Uterus (tissue), 4 donors: ENCODE data around the gene MYG1. TPM values are rescaled to one million over a fixed set of nuclear protein-coding genes. Genes with fewer than 3 reads are reported as not detected.

ENCODE experiments used
- DNase-seq, 2 donors: peaks; one replicate each; pipeline ENCODE4 v3.0.0-alpha.2; 2019 to 2020
- H3K27ac ChIP-seq, 2 donors: fragments of 200-600 bp; sonication (generic); 1 replicate in 1 of 2; 2 replicates in 1 of 2; pipeline ENCODE4 v1.5.1; 2016 to 2018
- H3K27me3 ChIP-seq, 2 donors: fragments of 200-600 bp; sonication (generic); one replicate each; pipeline ENCODE4 v1.5.1; 2018 to 2019; ENCODE audit warnings: control low read depth in 1 of 2
- H3K36me3 ChIP-seq, 2 donors: fragments of 200-600 bp; sonication (generic); one replicate each; pipeline ENCODE4 v1.5.1; 2019; ENCODE audit warnings: control low read depth in 1 of 2
- H3K4me1 ChIP-seq, 2 donors: fragments of 200-600 bp; sonication (generic); one replicate each; pipeline ENCODE4 v1.5.1; 2018 to 2019; ENCODE audit warnings: control low read depth in 1 of 2
- H3K4me3 ChIP-seq, 2 donors: fragments of 200-600 bp; sonication (generic); 1 replicate in 1 of 2; 2 replicates in 1 of 2; pipeline ENCODE4 v1.5.1; 2018 to 2019; ENCODE audit warnings: mild to moderate bottlenecking in 1 of 2
- H3K9me3 ChIP-seq, 2 donors: fragments of 200-600 bp; sonication (generic); one replicate each; pipeline ENCODE4 v1.5.1; 2019; ENCODE audit warnings: control low read depth in 1 of 2
- POLR2A ChIP-seq, 2 donors: fragments of 450-650 bp; IDR thresholded peaks; one replicate each; pipeline ENCODE4 v1.6.1; 2016; ENCODE audit warnings: antibody characterized with exemption in 2 of 2, mild to moderate bottlenecking in 1 of 2, moderate library complexity in 1 of 2
- intact Hi-C: fragments of 100-400 bp; cut with DNase I; formaldehyde crosslinking; loops from one replicate; pipeline ENCODE4 v1.15.1; 2023; ENCODE audit warnings: low total_unique reads
- total RNA-seq, 4 donors: library from RNA; depleted of rRNA in 3 of 4; stranded (reverse); fragments of >200 nt in 3 of 4; gene quantifications; one replicate each; pipeline versions ENCODE4 v1.1.0 to v1.2.4, GENCODE V29; 2014 to 2023
- TF ChIP-seq, protein P1 (sequence below), 4 experiments: fragments of 200-600 bp in 2 of 4; fragments of 450-650 bp in 2 of 4; sonication (generic) in 2 of 4; IDR thresholded peaks; one replicate each; pipeline ENCODE4 v1.5.1; 2016 to 2019; ENCODE audit warnings: antibody characterized with exemption in 4 of 4, mild to moderate bottlenecking in 2 of 4, moderate library complexity in 1 of 4
- donor health status: DM: yes; HTN: yes; CAD: no.

MYG1 gene
- total RNA-seq, 4 donors from 2014 or later: 10.2 to 59.3 (median 33.9) TPM

DNA sequence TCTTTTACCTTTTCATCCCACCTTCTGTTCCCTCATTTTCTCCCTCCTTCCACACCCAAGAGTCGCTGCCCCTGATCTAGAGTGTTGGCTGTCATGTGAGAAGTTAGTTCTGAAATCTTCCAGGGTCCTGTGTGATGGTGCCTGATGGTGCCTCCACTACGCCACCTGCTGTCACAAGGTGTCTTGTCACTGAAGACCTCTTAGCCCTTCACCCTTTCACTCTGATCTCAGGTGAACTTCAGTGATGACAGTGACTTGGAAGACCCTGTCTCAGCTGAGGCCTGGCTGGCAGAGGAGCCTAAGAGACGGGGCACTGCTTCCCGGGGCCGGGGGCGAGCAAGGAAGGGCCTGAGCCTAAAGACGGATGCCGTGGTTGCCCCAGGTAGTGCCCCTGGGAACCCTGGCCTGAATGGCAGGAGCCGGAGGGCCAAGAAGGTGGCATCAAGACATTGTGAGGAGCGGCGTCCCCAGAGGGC lies 11.7 kb upstream of the MYG1 start:
- intact Hi-C loops: loop anchor here (10.0 kb wide), 1 partner anchor 73 kb away; no protein-coding TSS in a partner anchor
- TF ChIP-seq, protein P1, sequence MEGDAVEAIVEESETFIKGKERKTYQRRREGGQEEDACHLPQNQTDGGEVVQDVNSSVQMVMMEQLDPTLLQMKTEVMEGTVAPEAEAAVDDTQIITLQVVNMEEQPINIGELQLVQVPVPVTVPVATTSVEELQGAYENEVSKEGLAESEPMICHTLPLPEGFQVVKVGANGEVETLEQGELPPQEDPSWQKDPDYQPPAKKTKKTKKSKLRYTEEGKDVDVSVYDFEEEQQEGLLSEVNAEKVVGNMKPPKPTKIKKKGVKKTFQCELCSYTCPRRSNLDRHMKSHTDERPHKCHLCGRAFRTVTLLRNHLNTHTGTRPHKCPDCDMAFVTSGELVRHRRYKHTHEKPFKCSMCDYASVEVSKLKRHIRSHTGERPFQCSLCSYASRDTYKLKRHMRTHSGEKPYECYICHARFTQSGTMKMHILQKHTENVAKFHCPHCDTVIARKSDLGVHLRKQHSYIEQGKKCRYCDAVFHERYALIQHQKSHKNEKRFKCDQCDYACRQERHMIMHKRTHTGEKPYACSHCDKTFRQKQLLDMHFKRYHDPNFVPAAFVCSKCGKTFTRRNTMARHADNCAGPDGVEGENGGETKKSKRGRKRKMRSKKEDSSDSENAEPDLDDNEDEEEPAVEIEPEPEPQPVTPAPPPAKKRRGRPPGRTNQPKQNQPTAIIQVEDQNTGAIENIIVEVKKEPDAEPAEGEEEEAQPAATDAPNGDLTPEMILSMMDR (IDR thresholded peaks at IDR 0.05): peak; percentile 59 to 84 (median 74)
- TF ChIP-seq POLR2A (IDR thresholded peaks at IDR 0.05): no peak
- H3K27ac ChIP-seq: no peak overlapping the region

DNA sequence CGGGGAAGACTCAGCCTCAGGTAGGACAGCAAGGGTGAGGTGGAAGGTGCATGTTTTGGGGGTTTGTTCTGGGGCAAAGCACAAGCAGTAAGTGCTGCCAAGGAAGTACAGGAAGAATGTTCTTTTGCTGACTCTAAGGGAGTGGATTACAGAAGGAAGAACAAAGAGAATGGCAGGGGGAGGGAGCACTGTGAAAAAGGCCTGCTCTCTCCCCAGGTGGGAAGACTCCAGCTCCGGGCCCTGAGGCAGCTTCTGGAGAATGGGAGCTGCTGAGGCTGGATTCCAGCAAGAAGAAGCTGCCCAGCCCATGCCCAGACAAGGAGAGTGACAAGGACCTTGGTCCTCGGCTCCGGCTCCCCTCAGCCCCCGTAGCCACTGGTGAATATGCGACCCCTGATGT lies 11.2 kb upstream of the MYG1 start:
- intact Hi-C loops: loop anchor here (10.0 kb wide), 1 partner anchor 74 kb away; no protein-coding TSS in a partner anchor
- no peak for DNase-seq
- H3K27ac ChIP-seq: no peak overlapping the region
- H3K36me3 ChIP-seq: no peaks in the 10 kb centered on the region
- H3K9me3 ChIP-seq: no peaks in the 10 kb centered on the region
- H3K4me1 ChIP-seq: no peaks in the 10 kb centered on the region
- no peak overlapping the region for H3K4me3 ChIP-seq
- no peak for TF ChIP-seq POLR2A (IDR thresholded peaks at IDR 0.05)
- TF ChIP-seq, protein P1 (IDR thresholded peaks at IDR 0.05): no peak
- no peaks in the 10 kb centered on the region for H3K27me3 ChIP-seq

More for the DNA sequence above, 11.7 kb upstream of the MYG1 start:
- no peaks in the 10 kb centered on the region for H3K9me3 ChIP-seq
- no peaks in the 10 kb centered on the region for H3K36me3 ChIP-seq
- DNase-seq: peak; percentile 64 to 72
- no peak overlapping the region for H3K4me3 ChIP-seq
- no peaks in the 10 kb centered on the region for H3K27me3 ChIP-seq
- H3K4me1 ChIP-seq: no peaks in the 10 kb centered on the region

DNA sequence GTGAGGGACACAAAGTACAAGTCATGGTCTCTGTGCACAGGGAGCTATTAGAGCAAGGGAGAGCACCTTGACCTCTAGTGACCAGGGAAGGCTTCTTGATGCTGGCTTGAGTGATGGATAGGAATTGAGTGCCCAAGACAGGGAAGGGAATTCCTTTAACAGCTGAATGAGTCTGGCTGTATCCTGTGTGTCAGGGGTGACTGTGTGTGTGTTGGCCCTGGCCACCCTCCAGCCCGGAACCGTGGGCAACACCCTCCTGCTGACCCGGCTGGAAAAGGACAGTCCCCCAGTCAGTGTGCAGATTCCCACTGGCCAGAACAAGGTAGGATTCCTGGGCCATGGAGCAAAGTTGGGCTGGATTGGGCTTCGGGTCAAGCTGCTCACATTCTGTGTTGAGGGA lies 9.6 kb upstream of the MYG1 start:
- TF ChIP-seq, protein P1 (IDR thresholded peaks at IDR 0.05): no peak
- TF ChIP-seq POLR2A (IDR thresholded peaks at IDR 0.05): no peak
- Histone ChIP-seq H3K27ac (no peak overlapping the region), H3K27me3 (no peaks in the 10 kb centered on the region), H3K9me3 (no peaks in the 10 kb centered on the region), H3K36me3 (no peaks in the 10 kb centered on the region), H3K4me3 (no peak overlapping the region), H3K4me1 (no peaks in the 10 kb centered on the region)
- DNase-seq: no peak
- intact Hi-C loops: loop anchor here (10.0 kb wide), 1 partner anchor 75 kb away; no protein-coding TSS in a partner anchor

DNA sequence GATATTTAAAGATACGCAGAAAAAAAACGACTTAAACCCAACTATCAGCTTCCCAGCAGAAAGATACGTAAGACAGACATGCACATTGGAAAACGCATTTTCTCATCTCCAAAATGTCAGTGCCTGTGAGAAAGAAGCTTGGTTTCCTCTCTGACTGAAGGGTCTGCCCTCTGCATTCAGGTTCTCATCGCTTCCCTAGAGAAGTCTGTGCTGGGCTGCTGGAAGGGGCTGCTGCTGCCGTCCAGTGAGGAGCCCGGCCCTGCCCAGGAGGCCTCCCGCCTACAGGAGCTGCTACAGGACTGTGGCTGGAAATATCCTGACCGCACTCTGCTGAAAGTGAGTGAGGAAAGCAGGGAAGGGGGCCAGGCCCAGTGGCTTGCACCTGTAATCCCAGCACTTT lies 8.8 kb upstream of the MYG1 start:
- no peaks in the 10 kb centered on the region for H3K27me3 ChIP-seq
- no peaks in the 10 kb centered on the region for H3K36me3 ChIP-seq
- no peak for DNase-seq
- no peak overlapping the region for H3K27ac ChIP-seq
- no peak overlapping the region for H3K4me3 ChIP-seq
- no peaks in the 10 kb centered on the region for H3K9me3 ChIP-seq
- TF ChIP-seq, protein P1 (IDR thresholded peaks at IDR 0.05): no peak
- TF ChIP-seq POLR2A (IDR thresholded peaks at IDR 0.05): no peak
- H3K4me1 ChIP-seq: no peaks in the 10 kb centered on the region
- intact Hi-C loops: no loop called here

DNA sequence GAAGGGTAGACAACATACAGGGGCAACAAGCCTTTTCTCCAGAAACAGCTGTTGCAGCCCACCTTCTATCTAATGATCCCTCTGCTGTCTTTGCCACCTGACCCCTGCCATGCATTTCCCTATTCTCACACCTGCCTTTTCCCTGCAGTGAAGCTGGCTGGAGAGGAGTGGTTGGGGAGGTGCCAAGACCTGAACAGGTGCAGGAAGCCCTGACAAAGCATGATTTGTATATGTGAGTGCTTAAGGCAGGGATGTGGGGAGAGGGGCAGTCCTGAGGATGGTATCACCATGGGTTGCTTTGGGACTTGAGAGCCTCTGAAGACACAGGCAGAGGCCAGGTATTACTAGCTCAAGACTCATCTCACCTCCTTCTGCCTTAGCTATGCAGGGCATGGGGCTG lies 7.1 kb upstream of the MYG1 start:
- intact Hi-C loops: no loop called here

More for the DNA sequence above, 7.1 kb upstream of the MYG1 start:
- no peak overlapping the region for H3K27ac ChIP-seq
- no peak for DNase-seq
- no peaks in the 10 kb centered on the region for H3K36me3 ChIP-seq
- H3K4me1 ChIP-seq: peaks cover 6 to 9% of the 10 kb centered on the region in 2 donors
- no peak for TF ChIP-seq POLR2A (IDR thresholded peaks at IDR 0.05)
- TF ChIP-seq, protein P1 (IDR thresholded peaks at IDR 0.05): no peak
- H3K27me3 ChIP-seq: no peaks in the 10 kb centered on the region
- H3K4me3 ChIP-seq: no peak overlapping the region
- no peaks in the 10 kb centered on the region for H3K9me3 ChIP-seq
